Suprapubic skin (tissue), 3 donors: ENCODE data around the gene C11orf68.

ENCODE experiments used
- POLR2A ChIP-seq, 2 donors: fragments of 450-650 bp; IDR thresholded peaks; one replicate each; pipeline ENCODE4 v1.6.1; 2017; ENCODE audit warnings: antibody characterized with exemption in 2 of 2, mild to moderate bottlenecking in 2 of 2, moderate library complexity in 2 of 2
- TF ChIP-seq, protein P1 (sequence below), 2 donors: fragments of 200-600 bp in 1 of 2; fragments of 450-650 bp in 1 of 2; sonication (generic) in 1 of 2; IDR thresholded peaks; one replicate each; pipeline ENCODE4 v1.5.1; 2016 to 2019; ENCODE audit warnings: antibody characterized with exemption in 2 of 2, mild to moderate bottlenecking in 1 of 2, moderate library complexity in 1 of 2

DNA sequence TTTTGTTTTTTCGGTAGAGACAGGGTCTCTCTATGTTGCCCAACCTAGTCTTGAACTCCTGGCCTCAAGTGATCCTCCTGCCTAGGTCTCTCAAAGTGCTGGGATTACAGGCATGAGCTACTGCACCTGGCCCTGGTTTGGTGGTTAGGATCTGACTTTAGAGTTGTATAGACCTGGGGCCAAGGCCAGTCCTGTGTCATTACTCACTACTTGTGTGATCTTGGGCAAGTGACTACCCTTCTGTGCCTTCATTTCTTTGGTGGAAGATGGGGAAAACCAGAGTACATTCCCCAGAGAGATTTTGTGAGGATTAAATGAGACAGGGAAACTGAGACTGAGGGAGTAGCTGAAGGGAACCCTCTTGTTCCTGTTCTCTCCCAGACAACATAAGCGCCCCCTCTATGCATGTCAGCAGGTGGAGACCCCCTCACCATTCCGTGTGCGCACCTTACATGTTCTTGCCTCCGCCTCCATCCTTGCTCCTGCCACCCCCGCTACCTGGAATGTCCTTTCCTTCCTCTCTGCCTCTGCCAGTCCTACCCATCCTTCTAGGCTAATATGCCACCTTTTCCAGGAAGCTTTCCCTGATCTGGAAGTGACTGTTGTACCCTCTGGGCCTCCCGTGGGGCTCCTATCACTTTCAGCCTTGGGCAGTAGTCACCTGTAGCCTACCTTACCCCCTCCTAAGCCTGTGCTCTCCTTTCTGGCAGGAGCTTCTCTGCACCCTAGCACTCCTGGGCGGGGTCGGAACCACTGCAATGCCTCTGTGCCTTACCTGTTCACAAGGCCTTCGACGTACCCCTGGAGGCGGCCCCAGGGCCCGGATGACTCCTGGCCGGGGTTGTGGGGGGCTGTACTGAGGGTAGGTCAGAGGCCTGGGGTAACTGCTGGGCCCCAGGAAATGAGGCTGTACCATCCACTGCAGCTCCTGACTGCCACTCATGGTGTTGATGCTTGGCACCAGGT lies 22.5 kb downstream of the C11orf68 start:
- TF ChIP-seq, protein P1, sequence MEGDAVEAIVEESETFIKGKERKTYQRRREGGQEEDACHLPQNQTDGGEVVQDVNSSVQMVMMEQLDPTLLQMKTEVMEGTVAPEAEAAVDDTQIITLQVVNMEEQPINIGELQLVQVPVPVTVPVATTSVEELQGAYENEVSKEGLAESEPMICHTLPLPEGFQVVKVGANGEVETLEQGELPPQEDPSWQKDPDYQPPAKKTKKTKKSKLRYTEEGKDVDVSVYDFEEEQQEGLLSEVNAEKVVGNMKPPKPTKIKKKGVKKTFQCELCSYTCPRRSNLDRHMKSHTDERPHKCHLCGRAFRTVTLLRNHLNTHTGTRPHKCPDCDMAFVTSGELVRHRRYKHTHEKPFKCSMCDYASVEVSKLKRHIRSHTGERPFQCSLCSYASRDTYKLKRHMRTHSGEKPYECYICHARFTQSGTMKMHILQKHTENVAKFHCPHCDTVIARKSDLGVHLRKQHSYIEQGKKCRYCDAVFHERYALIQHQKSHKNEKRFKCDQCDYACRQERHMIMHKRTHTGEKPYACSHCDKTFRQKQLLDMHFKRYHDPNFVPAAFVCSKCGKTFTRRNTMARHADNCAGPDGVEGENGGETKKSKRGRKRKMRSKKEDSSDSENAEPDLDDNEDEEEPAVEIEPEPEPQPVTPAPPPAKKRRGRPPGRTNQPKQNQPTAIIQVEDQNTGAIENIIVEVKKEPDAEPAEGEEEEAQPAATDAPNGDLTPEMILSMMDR (IDR thresholded peaks at IDR 0.05), result no peak
- no peak for TF ChIP-seq POLR2A (IDR thresholded peaks at IDR 0.05)
